C4-2B (cell line): ENCODE measurements around the gene SRCAP.

Experiments
- CTCF ChIP-seq: fragments of 450-650 bp; conservative IDR thresholded peaks from 2 replicates; pipeline ENCODE4 v1.5.1; 2017; ENCODE audit warnings: mild to moderate bottlenecking
- ZFX ChIP-seq: fragments of 450-650 bp; IDR thresholded peaks from 2 replicates; pipeline ENCODE4 v1.6.1; 2017

DNA sequence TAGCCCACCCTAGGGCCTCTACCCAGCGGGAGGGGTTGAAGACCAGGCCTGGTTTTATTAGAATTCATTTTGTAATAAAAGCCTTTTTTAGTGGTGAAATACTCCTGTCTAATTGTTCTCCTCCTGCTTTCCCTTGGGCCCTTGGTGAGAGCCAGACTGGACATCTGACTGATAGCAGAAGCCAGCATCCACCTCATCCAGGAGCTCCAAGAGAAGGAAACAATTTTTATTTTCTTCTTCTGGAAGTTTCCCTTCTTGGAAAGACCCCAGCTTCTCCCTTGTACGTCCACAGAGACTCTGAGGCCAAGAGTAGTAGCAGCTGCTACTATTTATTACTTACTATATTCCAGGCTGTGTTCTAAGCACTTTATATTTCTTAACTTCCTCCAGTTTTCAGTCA, 45.2 kb downstream of the SRCAP start:
- TF ChIP-seq CTCF, result no peak
- no peak for TF ChIP-seq ZFX
